Neutrophil (primary cell): ENCODE data around the gene SCNN1B.

Experiments
- H3K27ac ChIP-seq: fragments of 200-600 bp; sonication (generic); 2 replicates; pipeline ENCODE4 v1.5.1; 2016; ENCODE audit warnings: mild to moderate bottlenecking, moderate library complexity
- H3K27me3 ChIP-seq: fragments of 200-600 bp; sonication (generic); 2 replicates; pipeline ENCODE4 v1.6.0; 2016; ENCODE audit warnings: mild to moderate bottlenecking
- H3K36me3 ChIP-seq: fragments of 200-600 bp; sonication (generic); 2 replicates; pipeline ENCODE4 v1.5.1; 2017
- H3K4me1 ChIP-seq, 2 experiments: fragments of 200-600 bp in 1 of 2; sonication (generic) in 1 of 2; 1 replicate in 1 of 2; 2 replicates in 1 of 2; pipeline versions ENCODE4 v1.5.1 to v1.6.1; 2013 to 2016; ENCODE audit warnings: low read depth in 1 of 2, low read length in 1 of 2, mild to moderate bottlenecking in 1 of 2, moderate library complexity in 1 of 2; ENCODE audit not compliant: control insufficient read depth in 1 of 2, insufficient read depth in 1 of 2
- H3K4me3 ChIP-seq, 2 experiments: fragments of 200-600 bp in 1 of 2; sonication (generic) in 1 of 2; 1 replicate in 1 of 2; 2 replicates in 1 of 2; pipeline ENCODE4 v1.5.1; 2013 to 2016; ENCODE audit warnings: low read depth in 1 of 2, low read length in 1 of 2, mild to moderate bottlenecking in 1 of 2, moderate library complexity in 1 of 2
- H3K9me3 ChIP-seq: fragments of 200-600 bp; sonication (generic); 2 replicates; pipeline ENCODE4 v1.5.1; 2016
- CTCF ChIP-seq: fragments of 200-600 bp; sonication (generic); IDR thresholded peaks from 2 replicates; pipeline ENCODE4 v1.5.1; 2016; ENCODE audit warnings: antibody characterized with exemption

SCNN1B gene

GRCh38 chr16:23367564-23367963, 65.5 kb downstream of the SCNN1B start:
- no peaks in the 10 kb centered on the region for H3K9me3 ChIP-seq
- no peak overlapping the region for H3K4me3 ChIP-seq
- no peaks in the 10 kb centered on the region for H3K36me3 ChIP-seq
- no peak overlapping the region for H3K27ac ChIP-seq
- H3K27me3 ChIP-seq, result peaks cover 5% of the 10 kb centered on the region
- no peak for TF ChIP-seq CTCF
- no peaks in the 10 kb centered on the region for H3K4me1 ChIP-seq

- Histone ChIP-seq H3K4me1 (no peaks in the 10 kb centered on the region), H3K27ac (no peak overlapping the region), H3K36me3 (no peaks in the 10 kb centered on the region), H3K9me3 (no peaks in the 10 kb centered on the region), H3K4me3 (no peak overlapping the region), H3K27me3 (peaks cover 4% of the 10 kb centered on the region)
- TF ChIP-seq CTCF, result no peak
These were observed 65.9 kb downstream of the SCNN1B start for GRCh38 chr16:23367988-23368387.

GRCh38 chr16:23368469-23368868, 66.4 kb downstream of the SCNN1B start:
- TF ChIP-seq CTCF, result no peak
- no peaks in the 10 kb centered on the region for H3K9me3 ChIP-seq
- no peaks in the 10 kb centered on the region for H3K36me3 ChIP-seq
- H3K27me3 ChIP-seq, result no peaks in the 10 kb centered on the region
- no peak overlapping the region for H3K4me3 ChIP-seq
- no peak overlapping the region for H3K27ac ChIP-seq
- no peaks in the 10 kb centered on the region for H3K4me1 ChIP-seq

GRCh38 chr16:23369416-23369815, 67.3 kb downstream of the SCNN1B start:
- H3K4me1 ChIP-seq, result no peaks in the 10 kb centered on the region
- no peak for TF ChIP-seq CTCF
- no peak overlapping the region for H3K27ac ChIP-seq
- no peaks in the 10 kb centered on the region for H3K27me3 ChIP-seq
- no peaks in the 10 kb centered on the region for H3K36me3 ChIP-seq
- H3K4me3 ChIP-seq, result no peak overlapping the region
- no peaks in the 10 kb centered on the region for H3K9me3 ChIP-seq

GRCh38 chr16:23371368-23371767, 69.3 kb downstream of the SCNN1B start:
- Histone ChIP-seq H3K27me3 (no peaks in the 10 kb centered on the region), H3K4me1 (no peaks in the 10 kb centered on the region), H3K9me3 (no peaks in the 10 kb centered on the region), H3K36me3 (no peaks in the 10 kb centered on the region), H3K4me3 (no peak overlapping the region), H3K27ac (no peak overlapping the region)
- no peak for TF ChIP-seq CTCF
